Stomach smooth muscle (tissue), 2 donors: ENCODE data around the gene NAT10.

Source experiments
- H3K27ac ChIP-seq: one replicate; pipeline ENCODE4 v1.7.0; 2013; ENCODE audit warnings: mild to moderate bottlenecking, low read length, inconsistent platforms
- H3K27me3 ChIP-seq, 2 donors: one replicate each; pipeline ENCODE4 v1.7.0; 2013; ENCODE audit warnings: low read length in 2 of 2; ENCODE audit not compliant: insufficient read depth in 2 of 2, control insufficient read depth in 1 of 2
- H3K36me3 ChIP-seq, 2 donors: one replicate each; pipeline ENCODE4 v1.7.0; 2013; ENCODE audit warnings: low read length in 2 of 2; ENCODE audit not compliant: control insufficient read depth in 2 of 2, insufficient read depth in 2 of 2
- H3K4me1 ChIP-seq: one replicate; pipeline ENCODE4 v1.7.0; 2013; ENCODE audit warnings: low read length; ENCODE audit not compliant: control insufficient read depth, insufficient read depth
- H3K4me3 ChIP-seq, 2 donors: one replicate each; pipeline ENCODE4 v1.7.0; 2013; ENCODE audit warnings: low read length in 2 of 2
- H3K9ac ChIP-seq, 2 donors: one replicate each; pipeline ENCODE4 v1.7.0; 2013; ENCODE audit warnings: low read length in 2 of 2, mild to moderate bottlenecking in 1 of 2
- H3K9me3 ChIP-seq, 2 donors: one replicate each; pipeline ENCODE4 v1.7.0; 2013; ENCODE audit warnings: low read length in 2 of 2; ENCODE audit not compliant: control insufficient read depth in 2 of 2
- donor health status: healthy.
- donor health status: Pancreatic carcinoma.

NAT10 gene

DNA sequence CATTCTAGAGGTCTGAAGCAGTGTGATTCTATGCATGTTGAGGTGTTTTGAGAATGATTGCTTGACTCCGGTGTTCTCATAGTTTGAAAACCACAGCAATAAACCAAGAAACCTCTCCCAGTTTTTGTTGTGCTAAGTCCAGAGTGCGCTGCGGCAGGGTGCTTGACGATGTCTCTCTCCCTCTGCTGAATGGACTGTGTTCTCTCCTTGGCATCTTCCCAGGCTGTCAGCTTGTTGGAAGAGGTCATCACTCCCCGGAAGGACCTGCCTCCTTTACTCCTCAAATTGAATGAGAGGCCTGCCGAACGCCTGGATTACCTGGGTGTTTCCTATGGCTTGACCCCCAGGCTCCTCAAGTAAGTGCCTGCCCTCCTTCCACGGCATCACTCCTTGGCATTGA lies 31.0 kb downstream of the NAT10 start:
- Histone ChIP-seq H3K4me3 (no peak overlapping the region), H3K36me3 (peaks cover 68 to 79% of the 10 kb centered on the region in 2 donors), H3K27me3 (no peaks in the 10 kb centered on the region), H3K9ac (no peak overlapping the region), H3K27ac (no peak overlapping the region), H3K4me1 (no peaks in the 10 kb centered on the region), H3K9me3 (no peaks in the 10 kb centered on the region)

- H3K9me3 ChIP-seq: no peaks in the 10 kb centered on the region
- no peaks in the 10 kb centered on the region for H3K4me1 ChIP-seq
- H3K36me3 ChIP-seq: peaks cover 76 to 86% of the 10 kb centered on the region in 2 donors
- H3K27me3 ChIP-seq: no peaks in the 10 kb centered on the region
- H3K27ac ChIP-seq: no peak overlapping the region
- no peak overlapping the region for H3K9ac ChIP-seq
- no peak overlapping the region for H3K4me3 ChIP-seq
Measured at GRCh38 chr11:34139346-34139745, 33.9 kb downstream of the NAT10 start.

GRCh38 chr11:34140149-34140548 lies 34.7 kb downstream of the NAT10 start:
- Histone ChIP-seq H3K9ac (no peak overlapping the region), H3K4me3 (no peak overlapping the region), H3K36me3 (peaks cover 78 to 86% of the 10 kb centered on the region in 2 donors), H3K27ac (no peak overlapping the region), H3K27me3 (no peaks in the 10 kb centered on the region), H3K9me3 (no peaks in the 10 kb centered on the region), H3K4me1 (no peaks in the 10 kb centered on the region)

- no peaks in the 10 kb centered on the region for H3K9me3 ChIP-seq
- H3K27ac ChIP-seq: no peak overlapping the region
- no peak overlapping the region for H3K4me3 ChIP-seq
- no peak overlapping the region for H3K9ac ChIP-seq
- no peaks in the 10 kb centered on the region for H3K4me1 ChIP-seq
- peaks cover 74 to 87% of the 10 kb centered on the region in 2 donors for H3K36me3 ChIP-seq
- no peaks in the 10 kb centered on the region for H3K27me3 ChIP-seq
Measured at GRCh38 chr11:34143048-34143447, 37.6 kb downstream of the NAT10 start.

- peaks cover 71 to 81% of the 10 kb centered on the region in 2 donors for H3K36me3 ChIP-seq
- no peak overlapping the region for H3K4me3 ChIP-seq
- H3K4me1 ChIP-seq: no peaks in the 10 kb centered on the region
- no peak overlapping the region for H3K27ac ChIP-seq
- H3K27me3 ChIP-seq: no peaks in the 10 kb centered on the region
- no peaks in the 10 kb centered on the region for H3K9me3 ChIP-seq
- H3K9ac ChIP-seq: no peak overlapping the region
Measured at GRCh38 chr11:34145073-34145472, 39.6 kb downstream of the NAT10 start.

GRCh38 chr11:34145847-34146381 lies 40.5 kb downstream of the NAT10 start:
- no peak overlapping the region for H3K27ac ChIP-seq
- no peaks in the 10 kb centered on the region for H3K9me3 ChIP-seq
- no peak overlapping the region for H3K9ac ChIP-seq
- H3K36me3 ChIP-seq: peaks cover 63 to 72% of the 10 kb centered on the region in 2 donors
- H3K4me3 ChIP-seq: no peak overlapping the region
- no peaks in the 10 kb centered on the region for H3K4me1 ChIP-seq
- no peaks in the 10 kb centered on the region for H3K27me3 ChIP-seq

- Histone ChIP-seq H3K9ac (no peak overlapping the region), H3K27me3 (no peaks in the 10 kb centered on the region), H3K4me3 (no peak overlapping the region), H3K27ac (no peak overlapping the region), H3K4me1 (no peaks in the 10 kb centered on the region), H3K36me3 (peaks cover 58 to 67% of the 10 kb centered on the region in 2 donors), H3K9me3 (no peaks in the 10 kb centered on the region)
Measured at GRCh38 chr11:34146411-34146810, 41.0 kb downstream of the NAT10 start.

- H3K27ac ChIP-seq: no peak overlapping the region
- no peak overlapping the region for H3K9ac ChIP-seq
- no peak overlapping the region for H3K4me3 ChIP-seq
- no peaks in the 10 kb centered on the region for H3K27me3 ChIP-seq
- peaks cover 53 to 64% of the 10 kb centered on the region in 2 donors for H3K36me3 ChIP-seq
- no peaks in the 10 kb centered on the region for H3K4me1 ChIP-seq
- no peaks in the 10 kb centered on the region for H3K9me3 ChIP-seq
Measured at GRCh38 chr11:34146866-34147265, 41.4 kb downstream of the NAT10 start.

GRCh38 chr11:34147581-34147980 lies 42.2 kb downstream of the NAT10 start:
- H3K27ac ChIP-seq: no peak overlapping the region
- no peaks in the 10 kb centered on the region for H3K4me1 ChIP-seq
- H3K27me3 ChIP-seq: no peaks in the 10 kb centered on the region
- no peak overlapping the region for H3K4me3 ChIP-seq
- H3K9me3 ChIP-seq: no peaks in the 10 kb centered on the region
- H3K36me3 ChIP-seq: peaks cover 46 to 63% of the 10 kb centered on the region in 2 donors
- no peak overlapping the region for H3K9ac ChIP-seq

DNA sequence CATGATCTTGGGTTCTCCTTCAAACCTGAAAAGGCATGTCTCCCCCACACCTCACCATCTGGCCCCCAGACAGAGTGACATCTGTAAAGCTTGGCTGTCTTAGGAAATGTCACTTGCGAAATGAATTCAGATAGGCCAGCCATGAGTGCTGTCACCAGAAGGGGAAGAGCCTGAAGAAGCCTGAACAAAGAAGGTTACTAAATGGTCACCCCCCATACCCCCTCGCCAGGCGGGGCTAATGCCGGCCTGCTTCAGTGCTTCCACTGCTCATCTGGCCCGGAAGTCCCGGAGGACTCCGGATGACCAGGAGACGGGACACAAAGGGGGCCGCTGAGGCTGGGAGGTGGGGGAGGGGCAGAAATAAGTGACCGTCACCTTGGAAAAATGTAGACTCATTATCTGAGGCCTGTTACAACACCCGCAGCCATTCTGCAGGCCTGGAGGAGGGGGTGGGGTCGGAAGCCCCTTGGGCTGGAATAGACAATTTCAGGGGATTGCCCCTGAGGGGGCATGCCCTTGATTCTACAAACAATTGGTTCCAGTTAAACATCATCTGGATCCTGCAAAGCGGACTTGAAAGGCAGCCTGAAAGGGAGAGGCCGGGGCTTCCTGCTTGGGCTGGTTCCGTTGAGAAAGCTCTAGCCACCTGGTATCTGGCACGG lies 43.2 kb downstream of the NAT10 start:
- H3K27ac ChIP-seq: no peak overlapping the region
- H3K36me3 ChIP-seq: peaks cover 36 to 59% of the 10 kb centered on the region in 2 donors
- no peaks in the 10 kb centered on the region for H3K9me3 ChIP-seq
- H3K4me3 ChIP-seq: no peak overlapping the region
- no peak overlapping the region for H3K9ac ChIP-seq
- no peaks in the 10 kb centered on the region for H3K4me1 ChIP-seq
- H3K27me3 ChIP-seq: no peaks in the 10 kb centered on the region

DNA sequence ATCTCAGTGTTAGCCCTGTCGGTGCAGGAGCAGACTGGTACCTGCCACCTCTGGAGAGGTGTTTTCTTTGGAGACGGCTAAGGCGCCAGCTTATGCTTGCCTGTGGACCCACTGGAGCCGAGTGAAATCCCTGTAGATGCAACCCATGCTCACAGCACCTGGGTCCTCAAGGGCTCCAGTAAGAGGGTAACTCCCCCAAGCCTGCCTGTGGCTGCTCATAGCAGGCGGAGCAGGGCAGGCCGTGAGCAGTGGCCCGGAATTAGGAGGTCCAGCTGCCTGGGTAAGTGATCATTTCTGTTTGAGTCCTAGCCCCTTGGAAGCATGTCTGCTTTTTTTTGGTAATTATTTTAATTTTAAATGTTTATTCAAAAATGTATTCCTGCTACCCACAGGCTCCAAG lies 43.8 kb downstream of the NAT10 start:
- Histone ChIP-seq H3K27me3 (no peaks in the 10 kb centered on the region), H3K9me3 (no peaks in the 10 kb centered on the region), H3K36me3 (peaks cover 34 to 56% of the 10 kb centered on the region in 2 donors), H3K27ac (no peak overlapping the region), H3K4me3 (no peak overlapping the region), H3K9ac (no peak overlapping the region), H3K4me1 (peaks cover 4% of the 10 kb centered on the region)
